ENCODE data around the gene CNTN4.
"Not testable (repeated sequence)": the region's sequence is repeated elsewhere in the genome, so short reads cannot be mapped to it uniquely, and the experiment has no call there.

The CNTN4 gene

DNA sequence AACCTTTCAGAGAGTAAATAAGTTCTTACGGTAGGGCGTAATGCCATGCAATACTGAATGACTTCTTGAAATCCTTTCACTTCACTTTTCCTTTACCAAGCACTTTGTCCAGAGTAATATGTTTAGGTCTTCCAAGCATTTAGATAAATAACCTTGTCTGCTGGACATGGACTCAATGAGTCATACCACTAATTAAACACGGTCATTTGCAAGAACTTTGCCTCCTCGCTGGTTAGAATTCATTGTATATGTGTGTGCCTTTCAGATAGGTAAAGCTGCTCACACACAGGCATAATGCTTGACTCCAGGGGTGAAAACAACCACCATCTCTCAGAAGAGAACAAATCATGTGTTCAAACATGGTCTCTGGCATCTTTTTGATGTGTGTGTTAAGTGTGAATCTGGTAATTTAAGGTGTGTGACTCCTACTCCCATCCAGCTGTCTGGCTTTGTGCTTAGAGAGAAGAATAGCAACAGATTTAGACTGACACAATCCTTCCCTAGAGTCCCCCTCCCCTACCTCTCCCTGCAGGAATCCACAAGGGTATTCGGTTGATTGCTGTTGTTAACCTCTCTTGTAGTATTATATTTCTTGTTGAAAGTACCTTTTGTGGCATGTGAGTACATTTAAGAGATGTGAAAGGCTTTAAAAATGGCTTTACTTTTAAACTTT lies 419.0 kb downstream of the CNTN4 start:
- DNase-seq (ENCODE audit: low read depth), result no peak

DNA sequence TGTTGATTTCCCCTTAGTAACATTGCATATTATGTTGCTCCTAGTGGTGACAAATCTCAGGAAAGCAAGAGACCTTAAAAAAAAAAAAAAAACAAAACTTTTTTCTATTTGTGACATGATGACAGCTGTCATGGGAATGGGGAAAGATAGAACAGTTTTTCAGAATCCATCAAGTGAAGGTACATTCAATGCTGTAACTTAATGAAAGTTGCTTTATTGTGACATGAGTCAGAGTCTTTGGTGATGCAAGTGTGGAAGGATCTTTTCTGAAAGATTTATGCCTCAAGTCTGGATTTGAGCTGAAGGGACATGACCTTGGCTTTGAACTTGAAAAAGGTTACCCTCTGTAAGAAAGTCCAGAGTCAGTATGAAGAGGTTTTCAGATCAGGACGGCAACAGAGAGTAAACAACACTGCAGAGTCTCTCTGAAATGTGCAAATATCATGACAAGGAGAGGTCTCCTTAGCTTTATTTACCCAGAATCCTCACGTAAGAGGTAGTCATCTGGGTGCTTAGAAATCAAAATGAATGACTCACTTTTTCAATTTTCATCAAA lies 424.7 kb downstream of the CNTN4 start:
- no peak for DNase-seq (ENCODE audit: low read depth)

DNA sequence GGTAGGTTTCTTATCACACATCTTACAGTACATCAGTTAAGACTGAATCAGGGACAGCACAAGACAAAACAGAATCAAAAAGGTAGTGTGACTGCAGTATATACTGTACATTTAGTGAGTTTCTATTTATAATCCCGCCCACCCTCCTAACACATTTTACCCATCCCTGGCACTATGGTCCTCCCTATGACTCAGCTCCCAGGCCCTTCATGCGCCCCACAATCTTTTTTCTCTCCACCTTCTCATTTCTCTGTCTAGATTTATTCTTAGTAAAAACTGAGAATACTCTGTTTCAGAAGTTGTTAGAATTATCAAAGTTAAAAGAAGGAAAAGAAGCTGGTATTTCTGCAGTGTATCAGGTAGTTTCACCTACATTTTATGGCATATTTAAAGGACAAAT lies 427.3 kb downstream of the CNTN4 start:
- no peak for DNase-seq (ENCODE audit: low read depth)

GRCh38 chr3:2526926-2527325 lies 428.3 kb downstream of the CNTN4 start:
- no peak for DNase-seq (ENCODE audit: low read depth)

GRCh38 chr3:2527328-2527727 lies 428.7 kb downstream of the CNTN4 start:
- DNase-seq (ENCODE audit: low read depth), result not testable (repeated sequence)

DNA sequence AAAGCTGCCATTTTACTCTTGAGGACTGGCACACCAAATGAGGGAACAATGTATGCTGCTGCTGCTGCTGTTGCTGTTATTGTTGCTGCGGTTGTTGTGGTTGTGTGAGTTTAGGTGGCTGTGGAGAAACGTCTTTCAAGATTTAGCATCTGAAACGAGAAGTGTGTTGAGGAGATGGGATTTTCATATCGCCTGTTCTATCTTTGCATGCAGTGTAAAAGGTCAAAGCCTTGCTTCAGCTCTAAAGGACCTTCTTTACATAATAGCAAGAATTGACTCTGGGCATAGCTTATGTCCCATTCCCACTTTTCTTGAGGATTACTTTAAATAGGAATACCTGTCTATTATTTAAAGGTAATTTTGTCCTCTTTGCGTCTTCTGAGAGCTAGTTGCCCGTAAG lies 436.1 kb downstream of the CNTN4 start:
- not testable (repeated sequence) for DNase-seq (ENCODE audit: low read depth)

DNA sequence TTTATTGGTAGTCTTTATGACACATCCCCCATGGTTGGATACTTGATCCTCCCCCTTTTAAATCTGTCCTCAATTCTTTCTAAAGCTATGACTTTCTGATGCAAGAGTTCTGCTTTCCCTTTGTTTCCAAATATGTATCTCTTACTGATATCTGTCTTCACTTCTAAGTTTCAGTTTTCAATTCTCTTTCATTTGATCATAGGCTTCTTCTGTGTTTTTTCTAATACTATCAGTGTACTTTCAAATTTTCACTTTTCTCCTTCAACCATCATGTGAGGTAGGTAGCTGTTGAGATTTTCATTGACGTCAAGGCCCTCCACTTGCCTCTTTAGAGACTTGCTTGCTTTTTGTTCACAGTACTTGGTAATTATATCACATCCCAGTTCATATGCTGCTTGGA lies 436.5 kb downstream of the CNTN4 start:
- DNase-seq (ENCODE audit: low read depth), result no peak

DNA sequence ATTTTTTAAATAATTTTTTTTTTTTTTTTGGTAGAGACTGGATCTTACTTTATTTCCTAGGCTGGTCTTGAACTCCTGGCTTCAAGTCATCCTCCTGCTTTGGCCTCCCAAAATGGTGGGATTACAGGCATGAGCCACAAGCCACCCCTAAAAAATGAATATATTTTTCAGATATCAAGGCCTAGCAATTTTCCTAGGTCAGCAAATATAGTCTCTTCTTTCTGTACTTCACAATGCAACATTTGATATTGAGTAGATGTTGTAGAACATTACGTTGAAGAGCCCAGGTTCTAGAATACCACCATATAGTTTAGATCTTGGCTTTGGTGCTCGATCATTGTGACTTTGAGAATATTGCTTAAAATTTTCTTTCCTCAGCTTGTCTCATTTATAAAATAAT lies 437.9 kb downstream of the CNTN4 start:
- DNase-seq (ENCODE audit: low read depth), result no peak

GRCh38 chr3:2540115-2540514 lies 441.4 kb downstream of the CNTN4 start:
- DNase-seq (ENCODE audit: low read depth), result no peak

DNA sequence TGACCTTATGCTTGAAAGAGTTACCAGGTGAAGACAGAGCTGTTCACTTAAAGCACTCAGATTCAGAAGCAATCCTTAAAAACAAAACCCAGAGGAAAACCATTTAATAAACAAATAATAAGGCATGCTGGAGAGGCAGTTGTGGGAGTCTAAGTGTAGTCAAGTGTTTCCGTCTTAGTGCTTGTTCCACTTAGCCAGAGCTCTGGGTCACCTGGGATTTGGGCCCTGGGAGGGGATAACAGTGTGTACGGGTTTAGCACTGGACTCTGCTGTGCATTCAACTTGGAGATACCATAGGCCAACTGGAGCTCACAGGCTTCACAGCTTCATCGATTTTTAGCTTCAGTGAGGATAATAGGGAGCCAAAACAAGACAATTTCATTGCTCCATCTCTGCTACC lies 444.6 kb downstream of the CNTN4 start:
- no peak for DNase-seq (ENCODE audit: low read depth)

DNA sequence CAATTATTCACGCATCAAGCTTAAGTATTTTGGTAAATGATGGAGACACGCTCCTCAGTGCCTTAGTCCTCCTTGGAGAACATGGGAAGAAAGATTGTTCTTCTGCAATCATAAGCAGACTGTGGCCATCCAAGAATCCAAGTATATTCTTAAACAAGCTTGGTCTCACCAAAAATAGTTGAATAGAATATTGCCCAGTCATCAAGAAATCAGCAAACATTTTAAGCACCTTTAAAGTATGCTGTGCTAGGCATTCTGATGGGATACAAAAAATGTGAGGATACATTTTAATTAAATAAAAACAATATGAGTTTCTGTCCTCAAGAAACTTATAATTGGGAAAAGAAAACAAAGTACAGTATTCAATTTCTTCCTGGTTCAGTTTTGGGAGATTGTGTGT lies 445.5 kb downstream of the CNTN4 start:
- no peak for DNase-seq (ENCODE audit: low read depth)

- no peak for DNase-seq (ENCODE audit: low read depth)
These were observed 446.1 kb downstream of the CNTN4 start for GRCh38 chr3:2544718-2545117.

- no peak for DNase-seq (ENCODE audit: low read depth)
These were observed 448.4 kb downstream of the CNTN4 start for GRCh38 chr3:2547049-2547448.

DNA sequence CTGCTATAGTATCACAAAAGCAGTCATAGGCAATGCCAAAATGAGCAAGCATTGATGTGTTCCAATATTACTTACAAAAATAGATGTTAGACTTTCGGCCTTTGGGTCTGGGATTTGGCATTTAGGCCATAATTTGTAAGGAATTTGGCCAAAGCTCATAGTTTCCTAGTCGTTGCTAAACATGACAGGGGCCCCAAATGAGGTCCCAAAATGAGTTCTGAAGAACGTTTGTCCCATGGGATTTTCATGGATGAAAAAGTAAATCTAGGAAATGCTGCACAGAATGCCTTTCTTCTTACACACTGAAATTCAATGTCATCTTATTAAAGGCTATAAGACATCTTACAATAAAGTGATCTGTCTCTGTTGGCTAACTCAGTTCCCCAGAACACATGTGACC lies 456.0 kb downstream of the CNTN4 start:
- DNase-seq (ENCODE audit: low read depth), result no peak

GRCh38 chr3:2558796-2559195 lies 460.1 kb downstream of the CNTN4 start:
- no peak for DNase-seq (ENCODE audit: low read depth)

GRCh38 chr3:2567451-2567850 lies 468.8 kb downstream of the CNTN4 start:
- DNase-seq (ENCODE audit: low read depth), result no peak

- no peak for DNase-seq (ENCODE audit: low read depth)
These were observed 469.5 kb downstream of the CNTN4 start for GRCh38 chr3:2568156-2568555.

DNA sequence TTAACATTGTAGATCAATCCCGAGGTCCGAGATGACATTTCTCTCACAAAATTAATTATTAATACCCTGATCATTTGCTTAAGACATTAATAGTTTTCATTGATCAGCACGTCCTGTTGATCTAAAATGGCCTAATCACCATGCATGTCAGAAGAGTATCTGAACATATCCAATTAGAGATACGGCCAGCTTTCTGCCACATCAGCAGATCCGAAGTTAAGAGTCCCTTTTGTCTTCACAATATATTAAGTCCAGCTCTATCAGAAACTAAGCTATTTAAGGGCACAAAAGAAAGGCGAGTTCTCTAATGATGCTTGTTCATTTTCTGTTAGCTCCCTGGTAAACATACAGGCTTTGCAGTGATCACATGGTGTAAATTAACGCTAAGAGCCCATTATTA lies 470.3 kb downstream of the CNTN4 start:
- DNase-seq (ENCODE audit: low read depth), result no peak

DNA sequence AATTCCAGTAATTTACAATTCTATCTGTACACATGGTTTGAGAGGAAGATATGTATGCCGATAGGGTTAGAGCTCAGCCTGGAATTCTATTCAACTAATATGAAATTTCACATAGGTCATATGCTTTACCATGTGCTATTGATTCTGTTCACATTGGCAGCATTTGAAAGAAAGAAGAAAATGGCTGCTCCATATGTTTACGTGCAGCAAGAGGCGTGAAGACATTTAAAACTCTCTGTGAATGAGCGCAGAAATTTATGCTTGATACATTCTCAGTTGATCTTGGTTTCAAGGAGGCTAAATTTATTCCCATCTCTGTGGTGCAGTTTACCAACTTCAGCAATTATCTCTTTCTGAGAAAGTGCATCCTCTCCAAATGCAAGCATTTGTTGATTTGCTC lies 478.9 kb downstream of the CNTN4 start:
- DNase-seq (ENCODE audit: low read depth), result no peak

DNA sequence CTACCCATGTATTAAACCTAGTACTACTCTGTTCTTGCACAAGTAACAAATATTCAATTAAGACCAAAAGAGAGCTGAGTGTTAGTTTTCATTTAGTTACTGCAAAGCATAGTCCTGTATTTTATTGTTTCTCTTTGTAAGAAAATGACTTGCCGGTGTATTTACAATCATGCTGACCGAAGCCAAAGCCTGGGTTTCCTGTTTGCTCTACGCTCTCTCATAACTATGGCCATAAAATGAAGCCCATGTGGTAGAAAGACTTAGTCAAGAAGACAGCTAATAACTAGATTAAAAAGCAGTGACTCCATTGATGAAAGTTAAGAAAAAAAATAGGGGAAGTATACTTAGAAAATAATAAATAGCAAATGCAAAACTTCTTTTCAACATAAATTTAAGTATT lies 479.9 kb downstream of the CNTN4 start:
- DNase-seq (ENCODE audit: low read depth), result no peak

GRCh38 chr3:2579206-2579605 lies 480.5 kb downstream of the CNTN4 start:
- no peak for DNase-seq (ENCODE audit: low read depth)

- DNase-seq (ENCODE audit: low read depth), result no peak
These were observed 484.4 kb downstream of the CNTN4 start for GRCh38 chr3:2583046-2583445.

DNA sequence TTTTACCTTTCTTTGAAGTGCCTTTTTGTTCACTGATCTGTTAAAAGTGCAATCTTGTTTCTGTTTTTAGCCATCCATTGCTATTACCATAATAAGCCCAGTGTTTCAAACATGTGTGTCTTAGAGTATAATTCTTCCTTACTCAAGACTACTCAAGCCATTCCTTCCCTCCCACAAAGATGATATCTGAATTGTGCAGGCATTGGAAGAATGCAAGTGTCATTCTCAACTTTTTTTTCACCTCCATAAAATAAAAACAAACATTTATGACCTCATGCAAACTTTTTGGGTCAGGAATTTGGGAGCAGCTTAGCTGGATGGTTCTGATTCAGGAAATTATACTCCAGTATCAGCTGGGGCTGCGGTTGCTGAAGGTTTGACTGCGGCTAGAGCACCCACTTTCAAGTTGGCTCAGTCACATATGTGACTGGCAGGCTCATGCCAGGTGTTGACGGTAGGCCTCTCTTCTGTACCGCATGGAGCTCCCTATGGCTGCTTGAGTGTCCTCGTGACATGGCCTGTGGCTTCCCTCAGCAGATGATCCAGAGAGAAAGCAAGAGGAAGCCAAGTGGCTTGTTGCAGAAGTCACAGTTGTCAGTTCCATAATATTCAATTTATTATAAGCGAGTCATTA lies 490.8 kb downstream of the CNTN4 start:
- DNase-seq (ENCODE audit: low read depth), result no peak

DNA sequence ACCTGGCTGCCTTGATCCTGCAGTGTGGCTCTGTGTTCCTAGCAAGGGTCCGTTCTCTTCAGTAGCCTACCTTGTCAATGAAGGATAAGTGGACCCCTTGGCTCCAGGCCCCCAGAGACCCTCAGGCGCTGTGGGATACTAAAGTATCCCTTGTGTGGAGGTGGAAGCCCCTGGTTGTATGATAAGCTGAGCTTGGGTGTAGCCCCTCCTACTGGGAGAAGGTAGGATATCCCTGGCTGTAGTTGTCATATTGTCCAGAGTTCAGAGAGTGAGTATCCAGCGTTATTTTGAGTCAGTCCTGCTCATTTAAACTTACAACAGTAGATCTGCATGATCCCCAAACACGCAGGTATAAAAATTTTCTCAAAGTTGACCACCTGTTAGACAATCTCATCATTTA lies 496.8 kb downstream of the CNTN4 start:
- no peak for DNase-seq (ENCODE audit: low read depth)

Measured in activated T-cell treated with anti-CD3 and anti-CD28 coated beads for 48 hours (primary cell).